Caco-2 (cell line): ENCODE results near the gene SLC30A9. TPM values are rescaled to one million over a fixed set of nuclear protein-coding genes. Genes with fewer than 3 reads are reported as not detected.

Source experiments
- BruUV-seq: library from RNA; stranded (reverse); fragments of 400-500 nt; replicated peaks from 2 replicates; lab custom pipeline; 2021; lab: Mats Ljungman, UMichigan
- CTCF ChIA-PET: fragments of 300-600 bp; sonication (Branson Sonifier 250); formaldehyde crosslinking; loops from one replicate; lab custom pipeline; 2022; ENCODE audit warnings: antibody characterized with exemption; lab: Charles Lee
- POLR2A ChIA-PET: fragments of 300-600 bp; sonication (Branson Sonifier 250); formaldehyde crosslinking; loops from one replicate; lab custom pipeline; 2022; ENCODE audit warnings: antibody characterized with exemption; lab: Charles Lee
- DNase-seq, 2 experiments: peaks; one replicate each; pipeline versions ENCODE4 v3.0.0 to v3.0.0-alpha.2; 2020 to 2022
- H3K27me3 ChIP-seq: replicated peaks from 2 replicates; pipeline ENCODE4 v1.6.0; 2011; ENCODE audit warnings: low read length; ENCODE audit not compliant: control insufficient read depth, insufficient read depth
- H3K36me3 ChIP-seq: 2 replicates; pipeline ENCODE4 v1.5.1; 2011; ENCODE audit warnings: low read length; ENCODE audit not compliant: control insufficient read depth, insufficient read depth
- H3K4me1 ChIP-seq: fragments of 250-450 bp; sonication (Bioruptor Pico); 2 replicates; pipeline ENCODE4 v1.5.1; 2020; ENCODE audit warnings: mild to moderate bottlenecking
- H3K4me3 ChIP-seq: 2 replicates; pipeline ENCODE4 v1.5.1; 2011; ENCODE audit warnings: low read depth, mild to moderate bottlenecking, control low read depth, low read length
- H3K9me3 ChIP-seq: fragments of 250-450 bp; sonication (Bioruptor Pico); 2 replicates; pipeline ENCODE4 v1.5.1; 2020; ENCODE audit warnings: mild to moderate bottlenecking, moderate library complexity
- H3K27ac Mint-ChIP-seq: one replicate; pipeline ENCODE4 v1.8.0; 2022; ENCODE audit warnings: mixed read lengths; ENCODE audit not compliant: unreplicated experiment
- H3K27me3 Mint-ChIP-seq: one replicate; pipeline ENCODE4 v1.8.0; 2022; ENCODE audit warnings: mixed read lengths; ENCODE audit not compliant: insufficient read depth, unreplicated experiment
- H3K36me3 Mint-ChIP-seq: one replicate; pipeline ENCODE4 v1.8.0; 2022; ENCODE audit warnings: mild to moderate bottlenecking, mixed read lengths; ENCODE audit not compliant: insufficient read depth, unreplicated experiment
- H3K4me1 Mint-ChIP-seq: one replicate; pipeline ENCODE4 v1.8.0; 2022; ENCODE audit warnings: low read depth, mixed read lengths; ENCODE audit not compliant: unreplicated experiment
- H3K4me3 Mint-ChIP-seq: one replicate; pipeline ENCODE4 v1.8.0; 2022; ENCODE audit warnings: mild to moderate bottlenecking, moderate library complexity, mixed read lengths; ENCODE audit not compliant: unreplicated experiment
- H3K9me3 Mint-ChIP-seq: one replicate; pipeline ENCODE4 v1.8.0; 2022; ENCODE audit warnings: mixed read lengths; ENCODE audit not compliant: unreplicated experiment
- intact Hi-C: fragments of 100-400 bp; cut with micrococcal nuclease; formaldehyde crosslinking; loops from one replicate; pipeline ENCODE4 v1.10.0; 2022; ENCODE audit not compliant: unreplicated experiment
- total RNA-seq: library from RNA; stranded (reverse); gene quantifications from 2 replicates; pipeline ENCODE4 v1.2.3, GENCODE V29; 2022
- TF ChIP-seq, protein P1 (sequence below), 2 experiments: fragments of 200-600 bp in 1 of 2; IDR thresholded peaks; 1 replicate in 1 of 2; 2 replicates in 1 of 2; pipeline versions ENCODE4 v1.5.1 to v1.8.0; 2011 to 2022; ENCODE audit warnings: antibody characterized with exemption in 1 of 2, control low read depth in 1 of 2, inconsistent platforms in 1 of 2, low read depth in 1 of 2, low read length in 1 of 2, mild to moderate bottlenecking in 1 of 2, moderate library complexity in 1 of 2; ENCODE audit not compliant: insufficient read depth in 1 of 2, severe bottlenecking in 1 of 2, unreplicated experiment in 1 of 2

SLC30A9 gene
- total RNA-seq, 1 experiment from 2014 or later, result 57.1 TPM

DNA sequence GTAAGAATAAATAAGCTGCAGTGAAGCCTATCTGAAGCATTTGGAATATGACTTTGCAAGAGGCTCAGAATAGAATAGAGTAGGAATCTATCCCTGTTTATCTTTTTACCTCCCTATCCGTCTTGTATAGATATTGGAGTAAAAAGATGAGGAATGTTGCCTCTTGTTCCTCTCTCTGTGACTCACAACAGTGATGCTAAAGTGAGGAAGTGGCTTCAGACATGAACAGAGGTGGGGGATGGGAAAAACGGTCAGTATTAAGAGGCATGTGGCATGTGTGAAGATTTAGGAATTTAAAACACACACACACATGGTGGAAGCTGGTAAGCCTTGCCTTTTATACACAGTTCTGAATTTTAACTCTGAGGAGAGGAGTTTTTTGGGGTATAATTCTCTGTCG lies 12.6 kb upstream of the SLC30A9 start:
- H3K4me3 ChIP-seq, result no peak overlapping the region
- peaks cover 7% of the 10 kb centered on the region for H3K27me3 Mint-ChIP-seq
- H3K36me3 Mint-ChIP-seq, result no peaks in the 10 kb centered on the region
- BruUV-seq, result no TSS peak
- no peak for DNase-seq
- intact Hi-C loops, result no loop called here
- CTCF ChIA-PET, result no interaction called here
- TF ChIP-seq, protein P1, sequence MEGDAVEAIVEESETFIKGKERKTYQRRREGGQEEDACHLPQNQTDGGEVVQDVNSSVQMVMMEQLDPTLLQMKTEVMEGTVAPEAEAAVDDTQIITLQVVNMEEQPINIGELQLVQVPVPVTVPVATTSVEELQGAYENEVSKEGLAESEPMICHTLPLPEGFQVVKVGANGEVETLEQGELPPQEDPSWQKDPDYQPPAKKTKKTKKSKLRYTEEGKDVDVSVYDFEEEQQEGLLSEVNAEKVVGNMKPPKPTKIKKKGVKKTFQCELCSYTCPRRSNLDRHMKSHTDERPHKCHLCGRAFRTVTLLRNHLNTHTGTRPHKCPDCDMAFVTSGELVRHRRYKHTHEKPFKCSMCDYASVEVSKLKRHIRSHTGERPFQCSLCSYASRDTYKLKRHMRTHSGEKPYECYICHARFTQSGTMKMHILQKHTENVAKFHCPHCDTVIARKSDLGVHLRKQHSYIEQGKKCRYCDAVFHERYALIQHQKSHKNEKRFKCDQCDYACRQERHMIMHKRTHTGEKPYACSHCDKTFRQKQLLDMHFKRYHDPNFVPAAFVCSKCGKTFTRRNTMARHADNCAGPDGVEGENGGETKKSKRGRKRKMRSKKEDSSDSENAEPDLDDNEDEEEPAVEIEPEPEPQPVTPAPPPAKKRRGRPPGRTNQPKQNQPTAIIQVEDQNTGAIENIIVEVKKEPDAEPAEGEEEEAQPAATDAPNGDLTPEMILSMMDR (IDR thresholded peaks at IDR 0.05; ENCODE audit: insufficient read depth in 1 of 2, low read depth in 1 of 2, low read length in 1 of 2, severe bottlenecking in 1 of 2, unreplicated experiment in 1 of 2), result no peak
- H3K4me1 ChIP-seq, result no peaks in the 10 kb centered on the region
- POLR2A ChIA-PET, result no interaction called here
- H3K9me3 Mint-ChIP-seq, result no peaks in the 10 kb centered on the region
- H3K27ac Mint-ChIP-seq, result no peak overlapping the region
- H3K4me3 Mint-ChIP-seq, result no peak overlapping the region
- H3K9me3 ChIP-seq, result no peaks in the 10 kb centered on the region
- H3K36me3 ChIP-seq, result no peaks in the 10 kb centered on the region
- no peaks in the 10 kb centered on the region for H3K4me1 Mint-ChIP-seq
- H3K27me3 ChIP-seq, result no peaks in the 10 kb centered on the region

DNA sequence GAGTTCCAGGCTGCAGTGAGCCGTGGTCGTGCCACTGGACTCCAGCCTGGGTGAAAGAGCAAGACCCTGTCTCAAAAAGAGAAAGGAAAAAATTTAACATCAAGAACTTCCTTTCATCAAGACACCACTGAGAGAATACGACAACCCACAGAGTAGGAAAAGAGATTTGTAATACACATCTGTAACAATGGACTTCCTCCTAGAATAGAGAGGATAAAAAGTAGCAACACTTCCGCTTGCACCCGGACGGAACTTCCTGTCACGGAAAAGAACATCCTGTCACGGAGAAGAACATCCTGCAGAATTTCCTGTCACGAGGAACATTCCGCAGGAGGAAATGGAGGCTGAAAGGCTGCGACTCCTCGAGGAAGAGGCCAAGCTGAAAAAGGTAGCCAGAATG lies 8.9 kb upstream of the SLC30A9 start, which contains the start of gene DCAF4L1:
Gene DCAF4L1, plus strand, starts transcription at position 301 of the 400 bp plus-strand sequence. Its CDS starts 37 bp downstream, at position 338.
- CTCF ChIA-PET, result no interaction called here
- H3K9me3 Mint-ChIP-seq, result no peaks in the 10 kb centered on the region
- no peak for DNase-seq

DNA sequence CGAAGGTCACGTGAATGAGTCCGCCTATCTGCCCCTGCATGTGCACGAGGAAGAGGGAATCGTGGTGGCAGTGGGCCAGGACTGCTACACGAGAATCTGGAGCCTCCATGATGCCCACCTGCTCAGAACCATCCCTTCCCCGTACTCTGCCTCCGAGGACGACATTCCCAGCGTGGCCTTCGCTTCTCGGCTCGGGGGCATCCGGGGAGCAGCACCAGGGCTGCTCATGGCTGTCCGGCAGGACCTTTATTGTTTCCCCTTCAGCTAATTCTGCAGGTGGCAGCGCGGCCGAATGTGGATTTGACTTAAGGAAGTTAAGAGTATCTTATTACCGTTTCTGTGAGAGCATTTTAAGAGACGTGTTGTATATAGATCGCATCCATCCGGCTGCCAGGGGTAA lies 7.6 kb upstream of the SLC30A9 start:
- Mint-ChIP-seq H3K27me3 (peaks cover 4% of the 10 kb centered on the region), H3K9me3 (no peaks in the 10 kb centered on the region), H3K36me3 (no peaks in the 10 kb centered on the region)

More for the DNA sequence above, 8.9 kb upstream of the SLC30A9 start, which contains the start of gene DCAF4L1:
- H3K4me3 ChIP-seq, result no peak within 1 kb of the TSS
- H3K4me1 ChIP-seq, result no peaks in the 10 kb centered on the region
- TF ChIP-seq, protein P1 (IDR thresholded peaks at IDR 0.05; ENCODE audit: insufficient read depth in 1 of 2, low read depth in 1 of 2, low read length in 1 of 2, severe bottlenecking in 1 of 2, unreplicated experiment in 1 of 2), result no peak
- Mint-ChIP-seq H3K36me3 (no peaks in the 10 kb centered on the region), H3K27me3 (peaks cover 4% of the 10 kb centered on the region), H3K4me3 (no peak within 1 kb of the TSS), H3K4me1 (no peaks in the 10 kb centered on the region), H3K27ac (no peak within 1 kb of the TSS)
- intact Hi-C loops, result no loop called here
- H3K36me3 ChIP-seq, result no peaks in the 10 kb centered on the region
- no TSS peak for BruUV-seq
- H3K27me3 ChIP-seq, result no peaks in the 10 kb centered on the region
- H3K9me3 ChIP-seq, result no peaks in the 10 kb centered on the region
- POLR2A ChIA-PET, result no interaction called here

More for the DNA sequence above, 7.6 kb upstream of the SLC30A9 start:
- TF ChIP-seq, protein P1 (IDR thresholded peaks at IDR 0.05; ENCODE audit: insufficient read depth in 1 of 2, low read depth in 1 of 2, low read length in 1 of 2, severe bottlenecking in 1 of 2, unreplicated experiment in 1 of 2), result no peak
- no peaks in the 10 kb centered on the region for H3K4me1 ChIP-seq
- BruUV-seq, result no TSS peak
- intact Hi-C loops, result no loop called here
- DNase-seq, result no peak
- H3K9me3 ChIP-seq, result no peaks in the 10 kb centered on the region
- CTCF ChIA-PET, result no interaction called here
- Mint-ChIP-seq H3K4me1 (no peaks in the 10 kb centered on the region), H3K4me3 (no peak overlapping the region), H3K27ac (no peak overlapping the region)
- H3K4me3 ChIP-seq, result no peak overlapping the region
- POLR2A ChIA-PET, result no interaction called here
- no peaks in the 10 kb centered on the region for H3K36me3 ChIP-seq
- no peaks in the 10 kb centered on the region for H3K27me3 ChIP-seq
